ENCODE results near the gene BCL6.

BCL6 gene

GRCh38 chr3:187679638-187680396 is 65.5 kb downstream of the BCL6 start:
- no peak for TF ChIP-seq RARB (CRISPR knock-in tag; IDR thresholded peaks at IDR 0.05)
- no peak for TF ChIP-seq SNAI2 (CRISPR knock-in tag; IDR thresholded peaks at IDR 0.05)
- no peak for TF ChIP-seq PPARA (CRISPR knock-in tag; IDR thresholded peaks at IDR 0.05; ENCODE audit: borderline replicate concordance)
- TF ChIP-seq TCF4 (CRISPR knock-in tag; IDR thresholded peaks at IDR 0.05; ENCODE audit: borderline replicate concordance), result no peak
- TF ChIP-seq ZNF70 (CRISPR knock-in tag; IDR thresholded peaks at IDR 0.05), result no peak
- no peak for TF ChIP-seq ISL1 (CRISPR knock-in tag; IDR thresholded peaks at IDR 0.05)
- TF ChIP-seq ZFP3 (CRISPR knock-in tag; IDR thresholded peaks at IDR 0.05), result no peak
- TF ChIP-seq CREB5 (CRISPR knock-in tag; IDR thresholded peaks at IDR 0.05; ENCODE audit: low read depth), result no peak
- no peak for TF ChIP-seq TSHZ2 (CRISPR knock-in tag; IDR thresholded peaks at IDR 0.05)
- TF ChIP-seq ZFP30 (CRISPR knock-in tag; IDR thresholded peaks at IDR 0.05), result no peak
- no peak for TF ChIP-seq BACH2 (CRISPR knock-in tag; IDR thresholded peaks at IDR 0.05; ENCODE audit: borderline replicate concordance)
- no peak for TF ChIP-seq ZNF565 (CRISPR knock-in tag; conservative IDR thresholded peaks at IDR 0.05; ENCODE audit: low read depth)
- peak; percentile 99 for ATAC-seq

GRCh38 chr3:187678726-187679268 is 66.5 kb downstream of the BCL6 start:
- ATAC-seq, result peak; percentile 86

More at GRCh38 chr3:187678726-187679268, 66.5 kb downstream of the BCL6 start:
- TF ChIP-seq PATZ1 (CRISPR knock-in tag; IDR thresholded peaks at IDR 0.05; ENCODE audit: borderline replicate concordance) (no peak), CSDC2 (CRISPR knock-in tag; IDR thresholded peaks at IDR 0.05) (no peak), ZC3H10 (CRISPR knock-in tag; IDR thresholded peaks at IDR 0.05) (no peak), TSHZ2 (CRISPR knock-in tag; IDR thresholded peaks at IDR 0.05) (no peak), ISL1 (CRISPR knock-in tag; IDR thresholded peaks at IDR 0.05) (no peak)
